Measurements from ENCODE around the gene NDRG3.

The NDRG3 gene

DNA sequence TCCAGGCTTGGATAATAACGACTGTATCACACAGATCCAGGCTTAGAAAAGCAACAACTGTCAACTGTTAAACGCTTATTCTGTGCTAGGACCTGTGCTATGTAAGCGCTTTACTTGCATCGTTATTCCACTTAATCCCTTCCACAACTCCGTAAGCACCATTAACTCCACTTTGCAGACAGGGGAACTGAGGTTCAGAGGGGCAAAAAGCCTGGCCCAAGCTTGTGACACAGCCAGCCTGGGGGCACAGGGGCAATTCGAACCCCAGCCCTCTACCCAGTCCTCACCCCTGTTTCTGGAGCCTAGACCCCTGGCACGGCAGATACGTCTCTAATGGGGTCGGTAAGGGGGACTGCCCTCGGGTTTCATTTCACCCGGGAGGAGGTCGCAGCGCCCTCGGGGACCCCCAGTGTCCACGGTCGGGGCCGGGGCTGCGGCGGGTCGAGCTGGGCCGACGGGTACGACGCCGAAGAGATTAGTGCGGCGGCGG is 27.3 kb upstream of the NDRG3 start:
- Histone ChIP-seq H3K27me3 (no peaks in the 10 kb centered on the region), H3K4me3 (ENCODE audit: low read depth, low read length) (peak overlapping the region; percentile 71), H3K36me3 (peaks cover 2% of the 10 kb centered on the region), H3K9me3 (no peaks in the 10 kb centered on the region), H3K4me1 (no peaks in the 10 kb centered on the region)
- TF ChIP-seq, protein P1, sequence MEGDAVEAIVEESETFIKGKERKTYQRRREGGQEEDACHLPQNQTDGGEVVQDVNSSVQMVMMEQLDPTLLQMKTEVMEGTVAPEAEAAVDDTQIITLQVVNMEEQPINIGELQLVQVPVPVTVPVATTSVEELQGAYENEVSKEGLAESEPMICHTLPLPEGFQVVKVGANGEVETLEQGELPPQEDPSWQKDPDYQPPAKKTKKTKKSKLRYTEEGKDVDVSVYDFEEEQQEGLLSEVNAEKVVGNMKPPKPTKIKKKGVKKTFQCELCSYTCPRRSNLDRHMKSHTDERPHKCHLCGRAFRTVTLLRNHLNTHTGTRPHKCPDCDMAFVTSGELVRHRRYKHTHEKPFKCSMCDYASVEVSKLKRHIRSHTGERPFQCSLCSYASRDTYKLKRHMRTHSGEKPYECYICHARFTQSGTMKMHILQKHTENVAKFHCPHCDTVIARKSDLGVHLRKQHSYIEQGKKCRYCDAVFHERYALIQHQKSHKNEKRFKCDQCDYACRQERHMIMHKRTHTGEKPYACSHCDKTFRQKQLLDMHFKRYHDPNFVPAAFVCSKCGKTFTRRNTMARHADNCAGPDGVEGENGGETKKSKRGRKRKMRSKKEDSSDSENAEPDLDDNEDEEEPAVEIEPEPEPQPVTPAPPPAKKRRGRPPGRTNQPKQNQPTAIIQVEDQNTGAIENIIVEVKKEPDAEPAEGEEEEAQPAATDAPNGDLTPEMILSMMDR (IDR thresholded peaks at IDR 0.05; ENCODE audit: low read depth, low read length), result no peak
- DNase-seq, result no peak

DNA sequence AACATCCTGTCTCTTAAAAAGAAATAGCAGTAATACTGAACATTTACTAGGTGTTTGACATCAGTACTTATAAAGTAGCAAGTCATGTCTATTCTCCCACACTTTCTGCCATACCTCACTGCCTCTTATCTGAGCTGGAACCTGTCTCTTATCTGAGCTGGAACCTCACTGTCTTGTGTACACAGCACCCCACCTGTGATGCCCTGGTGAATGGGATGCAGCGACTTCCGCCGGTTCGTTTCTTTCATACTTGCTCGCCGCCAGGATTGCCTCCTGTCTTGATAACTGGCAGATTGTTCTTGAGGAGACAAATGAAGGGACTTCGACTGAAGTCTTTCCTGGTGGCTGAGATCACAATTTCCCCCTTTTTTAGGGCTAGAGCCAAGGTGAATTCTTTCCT is 24.8 kb upstream of the NDRG3 start:
- Histone ChIP-seq H3K9me3 (no peaks in the 10 kb centered on the region), H3K4me1 (no peaks in the 10 kb centered on the region), H3K27me3 (no peaks in the 10 kb centered on the region), H3K4me3 (ENCODE audit: low read depth, low read length) (no peak overlapping the region), H3K36me3 (peaks cover 7% of the 10 kb centered on the region)
- TF ChIP-seq, protein P1 (IDR thresholded peaks at IDR 0.05; ENCODE audit: low read depth, low read length), result no peak
- no peak for DNase-seq

DNA sequence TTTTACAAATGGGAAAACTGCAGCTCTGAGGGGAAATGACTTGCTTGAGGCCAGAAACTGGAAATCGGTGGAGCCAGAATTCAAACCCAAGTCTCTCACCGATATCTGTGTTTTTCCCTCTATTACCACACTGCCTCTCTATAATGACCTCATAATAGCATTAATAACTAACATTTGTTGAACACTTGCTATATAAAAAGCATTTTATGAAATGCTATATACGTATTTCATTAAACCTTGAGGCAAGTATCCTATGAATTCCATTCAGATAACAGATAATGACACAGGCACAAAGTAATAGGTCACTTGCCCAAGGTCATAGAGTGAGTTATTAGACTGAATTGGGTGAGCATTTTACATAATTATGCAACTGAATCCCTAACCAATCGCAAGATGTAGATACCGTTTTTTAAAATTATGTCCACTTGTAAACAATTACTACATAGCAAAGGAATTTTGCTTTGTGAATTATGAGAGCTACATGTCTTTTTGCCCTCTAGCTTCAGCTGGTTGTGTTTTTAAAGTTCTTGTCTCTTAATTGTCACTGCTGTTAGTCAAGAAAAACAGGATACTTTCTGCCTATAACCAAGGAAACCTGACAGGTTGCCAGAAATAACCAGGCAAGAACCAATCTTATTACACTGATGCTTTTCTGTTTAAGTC is 23.0 kb upstream of the NDRG3 start:
- H3K9me3 ChIP-seq, result no peaks in the 10 kb centered on the region
- TF ChIP-seq, protein P1 (IDR thresholded peaks at IDR 0.05; ENCODE audit: low read depth, low read length), result no peak
- H3K27me3 ChIP-seq, result no peaks in the 10 kb centered on the region
- no peak overlapping the region for H3K4me3 ChIP-seq (ENCODE audit: low read depth, low read length)
- no peaks in the 10 kb centered on the region for H3K4me1 ChIP-seq
- no peak for DNase-seq
- peaks cover 7% of the 10 kb centered on the region for H3K36me3 ChIP-seq

DNA sequence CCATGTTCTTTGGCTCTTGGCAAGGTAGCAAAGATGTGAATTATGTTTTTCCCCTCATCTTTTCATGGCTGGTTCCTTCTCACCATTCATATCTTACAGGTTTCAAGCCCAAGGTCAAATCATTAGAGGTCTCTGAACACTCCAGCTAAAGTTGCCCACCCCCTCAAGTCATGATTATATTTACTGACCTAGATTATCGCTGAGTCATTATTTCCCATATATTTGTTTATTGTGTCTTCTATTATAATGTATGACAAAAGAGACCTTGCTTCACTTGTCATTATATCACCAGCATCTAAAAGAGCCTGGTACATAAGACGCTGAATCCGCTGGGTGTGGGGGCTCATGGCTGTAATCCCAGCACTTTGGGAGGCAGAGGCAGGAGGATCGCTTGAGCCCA is 15.2 kb upstream of the NDRG3 start:
- Histone ChIP-seq H3K4me3 (ENCODE audit: low read depth, low read length) (no peak overlapping the region), H3K27me3 (no peaks in the 10 kb centered on the region), H3K9me3 (no peaks in the 10 kb centered on the region), H3K36me3 (no peaks in the 10 kb centered on the region), H3K4me1 (no peaks in the 10 kb centered on the region)
- DNase-seq, result no peak
- TF ChIP-seq, protein P1 (IDR thresholded peaks at IDR 0.05; ENCODE audit: low read depth, low read length), result no peak

DNA sequence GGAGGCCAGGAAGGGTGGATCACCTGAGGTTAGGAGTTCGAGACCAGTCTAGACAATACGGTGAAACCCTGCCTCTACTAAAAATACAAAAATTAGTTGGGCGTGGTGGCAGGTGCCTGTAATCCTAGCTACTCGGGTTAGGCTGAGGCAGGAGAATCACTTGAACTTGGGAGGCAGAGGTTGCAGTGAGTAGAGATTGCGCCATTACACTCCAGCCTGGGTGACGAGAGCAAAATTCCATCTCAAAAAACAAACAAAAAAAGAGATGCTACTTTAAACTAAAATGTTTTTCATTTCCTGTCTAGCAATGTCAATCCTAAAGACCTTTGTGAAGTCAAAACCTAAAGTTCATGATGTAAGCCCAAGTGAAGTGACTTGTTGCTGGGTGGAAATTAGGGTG is 14.8 kb upstream of the NDRG3 start:
- H3K36me3 ChIP-seq, result 0 out of 2 replicates have a peak, but pooled peaks cover under 1% of the 10 kb centered on the region
- H3K9me3 ChIP-seq, result no peaks in the 10 kb centered on the region
- H3K27me3 ChIP-seq, result no peaks in the 10 kb centered on the region
- DNase-seq, result no peak
- H3K4me3 ChIP-seq (ENCODE audit: low read depth, low read length), result no peak overlapping the region
- H3K4me1 ChIP-seq, result no peaks in the 10 kb centered on the region
- TF ChIP-seq, protein P1 (IDR thresholded peaks at IDR 0.05; ENCODE audit: low read depth, low read length), result no peak

DNA sequence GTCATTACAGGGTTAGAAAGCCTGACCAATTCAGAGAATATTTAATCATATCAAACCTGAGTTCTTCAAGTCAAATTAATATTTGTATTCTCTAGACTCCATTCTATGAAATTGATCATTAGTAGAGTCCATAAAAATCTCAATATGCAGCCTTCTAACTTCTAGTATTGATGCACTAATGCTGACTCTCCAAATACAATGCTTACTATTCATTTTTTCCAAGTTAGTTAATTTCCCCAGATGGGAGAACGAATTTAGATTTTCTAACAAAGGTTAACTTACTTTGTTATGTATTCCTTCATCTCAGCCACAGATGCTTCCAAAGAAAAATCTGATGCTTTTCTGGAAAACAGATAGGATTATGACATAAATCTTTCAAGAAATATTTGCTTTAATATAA is 12.4 kb upstream of the NDRG3 start:
- DNase-seq, result no peak
- Histone ChIP-seq H3K9me3 (no peaks in the 10 kb centered on the region), H3K4me1 (no peaks in the 10 kb centered on the region), H3K36me3 (peaks cover 18% of the 10 kb centered on the region), H3K4me3 (ENCODE audit: low read depth, low read length) (no peak overlapping the region), H3K27me3 (no peaks in the 10 kb centered on the region)
- TF ChIP-seq, protein P1 (IDR thresholded peaks at IDR 0.05; ENCODE audit: low read depth, low read length), result no peak
